Measurements from ENCODE around the gene COBL. TPM values are rescaled to one million over a fixed set of nuclear protein-coding genes. Genes with fewer than 3 reads are reported as not detected.

COBL gene
- total RNA-seq, 1 experiment from 2014 or later: 0.04 TPM

DNA sequence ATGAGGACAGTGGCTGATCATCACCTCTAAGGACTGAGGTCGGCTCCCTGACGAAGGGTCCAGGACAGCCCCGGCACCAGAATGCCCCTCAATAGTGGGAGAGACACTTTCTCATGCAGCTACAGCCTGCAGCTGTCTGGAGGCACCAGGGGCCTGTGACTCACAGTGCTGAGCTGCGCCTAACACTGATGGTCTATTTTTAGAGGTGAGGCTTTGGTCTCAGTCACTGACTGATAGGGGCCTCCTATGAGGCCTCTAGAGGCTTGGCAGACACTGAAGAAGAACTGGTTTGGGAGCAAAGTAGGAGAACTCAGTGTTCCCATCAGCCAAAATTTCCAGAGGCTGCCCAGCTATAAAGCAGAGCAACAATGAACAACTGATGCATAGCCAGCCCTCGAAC, 130.1 kb downstream of the COBL start:
- H3K9me3 ChIP-seq (replicated peaks): no peaks in the 10 kb centered on the region
- no peak overlapping the region for H3K27ac ChIP-seq
- H3K4me3 ChIP-seq: no peak overlapping the region
- no peaks in the 10 kb centered on the region for H3K4me1 ChIP-seq
- H3K36me3 ChIP-seq: no peaks in the 10 kb centered on the region
- peak; percentile 18 to 30 for DNase-seq
- H3K27me3 ChIP-seq: 0 out of 2 replicates have a peak, but pooled peaks cover 3% of the 10 kb centered on the region

DNA sequence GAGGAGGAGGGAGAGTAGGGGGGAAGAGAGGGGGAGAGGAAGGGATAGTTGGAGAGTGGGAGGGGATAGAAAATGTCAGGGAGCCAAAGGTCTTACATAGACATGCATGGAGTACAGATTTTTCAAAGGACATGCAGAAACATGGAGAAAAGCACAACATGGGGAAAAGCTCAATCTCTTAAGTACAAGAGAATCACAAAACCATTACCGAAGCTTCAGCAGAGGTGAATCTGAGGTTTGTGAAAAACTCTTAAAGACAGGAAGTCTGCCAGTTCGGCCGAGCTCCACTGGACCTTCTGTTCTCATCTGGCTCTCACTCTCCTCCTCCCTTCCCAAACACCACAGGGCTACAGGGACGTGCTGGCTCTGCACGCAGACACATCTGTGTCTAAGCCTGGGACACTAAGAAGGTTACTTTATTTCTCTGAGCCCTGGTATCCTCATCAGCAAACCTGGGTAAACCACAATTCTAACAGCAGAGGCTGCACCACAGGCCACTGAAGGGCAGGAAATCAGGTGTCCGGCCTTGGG, 133.9 kb downstream of the COBL start:
- H3K36me3 ChIP-seq: no peaks in the 10 kb centered on the region
- no peaks in the 10 kb centered on the region for H3K4me1 ChIP-seq
- peaks cover 7% of the 10 kb centered on the region; the same call in 1 of the 2 replicates for H3K27me3 ChIP-seq
- DNase-seq: no peak
- H3K27ac ChIP-seq: no peak overlapping the region
- H3K9me3 ChIP-seq (replicated peaks): no peaks in the 10 kb centered on the region
- no peak overlapping the region for H3K4me3 ChIP-seq

- Histone ChIP-seq H3K9me3 (replicated peaks) (no peaks in the 10 kb centered on the region), H3K27me3 (peaks cover 12% of the 10 kb centered on the region; the same call in 1 of the 2 replicates), H3K4me1 (no peaks in the 10 kb centered on the region), H3K36me3 (no peaks in the 10 kb centered on the region), H3K27ac (no peak overlapping the region), H3K4me3 (no peak overlapping the region)
- DNase-seq: no peak
Measured at GRCh38 chr7:51180092-51180491, 136.5 kb downstream of the COBL start.

- Histone ChIP-seq H3K4me1 (no peaks in the 10 kb centered on the region), H3K27me3 (peaks cover 16% of the 10 kb centered on the region), H3K27ac (no peak overlapping the region), H3K36me3 (no peaks in the 10 kb centered on the region), H3K9me3 (replicated peaks) (no peaks in the 10 kb centered on the region), H3K4me3 (no peak overlapping the region)
- no peak for DNase-seq
Measured at GRCh38 chr7:51175992-51176388, 140.6 kb downstream of the COBL start.

- H3K27ac ChIP-seq: no peak overlapping the region
- DNase-seq: no peak
- H3K4me3 ChIP-seq: no peak overlapping the region
- H3K36me3 ChIP-seq: no peaks in the 10 kb centered on the region
- peaks cover 16% of the 10 kb centered on the region for H3K27me3 ChIP-seq
- H3K9me3 ChIP-seq (replicated peaks): no peaks in the 10 kb centered on the region
- no peaks in the 10 kb centered on the region for H3K4me1 ChIP-seq
Measured at GRCh38 chr7:51175316-51175991, 141.2 kb downstream of the COBL start.

DNA sequence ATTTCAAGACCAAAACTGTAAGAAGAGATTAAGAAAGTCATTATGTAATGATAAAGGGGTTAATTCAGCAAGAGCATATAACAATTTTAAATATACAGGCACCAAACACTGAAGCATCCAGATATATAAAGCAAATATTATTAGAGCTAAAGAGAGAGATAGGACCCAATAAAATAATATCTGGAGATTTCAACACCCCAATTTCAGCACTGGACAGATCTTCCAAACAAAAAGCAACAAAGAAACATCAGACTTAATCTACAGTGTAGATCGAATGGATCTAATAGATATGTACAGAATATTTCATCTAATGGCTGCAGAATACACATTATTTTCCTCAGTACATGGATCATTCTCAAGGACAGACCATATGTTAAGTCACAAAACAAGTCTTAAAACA, 151.3 kb downstream of the COBL start:
- Histone ChIP-seq H3K27ac (no peak overlapping the region), H3K27me3 (0 out of 2 replicates have a peak, but pooled peaks cover 4% of the 10 kb centered on the region), H3K9me3 (replicated peaks) (no peaks in the 10 kb centered on the region), H3K36me3 (no peaks in the 10 kb centered on the region), H3K4me3 (no peak overlapping the region), H3K4me1 (no peaks in the 10 kb centered on the region)
- no peak for DNase-seq

- H3K4me3 ChIP-seq: no peak overlapping the region
- peak; percentile 68 to 88 for DNase-seq
- no peaks in the 10 kb centered on the region for H3K36me3 ChIP-seq
- H3K27me3 ChIP-seq: no peaks in the 10 kb centered on the region
- no peak overlapping the region for H3K27ac ChIP-seq
- no peaks in the 10 kb centered on the region for H3K4me1 ChIP-seq
- H3K9me3 ChIP-seq (replicated peaks): no peaks in the 10 kb centered on the region
Measured at GRCh38 chr7:51162724-51163329, 153.8 kb downstream of the COBL start.

DNA sequence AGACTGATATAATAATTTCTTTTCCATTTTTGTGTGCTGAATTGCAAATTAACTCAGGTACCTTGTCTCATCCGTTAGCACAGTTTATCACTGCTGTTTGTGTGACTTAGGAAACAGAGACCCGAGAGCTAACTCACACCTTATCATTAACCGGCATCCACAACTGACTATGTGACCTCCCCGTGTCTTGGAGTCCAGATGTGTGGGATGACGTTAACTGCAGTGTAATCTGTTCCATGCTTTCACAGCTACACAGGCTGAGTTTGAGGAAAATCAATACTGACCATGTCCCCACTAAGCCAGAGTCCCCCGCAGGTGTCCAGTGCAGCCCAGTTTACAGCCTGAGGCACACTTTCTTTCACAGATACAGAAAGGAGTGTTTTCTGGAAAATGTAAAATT, 154.7 kb downstream of the COBL start:
- Histone ChIP-seq H3K36me3 (no peaks in the 10 kb centered on the region), H3K9me3 (replicated peaks) (no peaks in the 10 kb centered on the region), H3K27ac (no peak overlapping the region), H3K4me1 (no peaks in the 10 kb centered on the region), H3K4me3 (no peak overlapping the region), H3K27me3 (no peaks in the 10 kb centered on the region)
- no peak for DNase-seq

GRCh38 chr7:51160990-51161615, 155.5 kb downstream of the COBL start:
- peak; percentile 46 to 75 for DNase-seq

DNA sequence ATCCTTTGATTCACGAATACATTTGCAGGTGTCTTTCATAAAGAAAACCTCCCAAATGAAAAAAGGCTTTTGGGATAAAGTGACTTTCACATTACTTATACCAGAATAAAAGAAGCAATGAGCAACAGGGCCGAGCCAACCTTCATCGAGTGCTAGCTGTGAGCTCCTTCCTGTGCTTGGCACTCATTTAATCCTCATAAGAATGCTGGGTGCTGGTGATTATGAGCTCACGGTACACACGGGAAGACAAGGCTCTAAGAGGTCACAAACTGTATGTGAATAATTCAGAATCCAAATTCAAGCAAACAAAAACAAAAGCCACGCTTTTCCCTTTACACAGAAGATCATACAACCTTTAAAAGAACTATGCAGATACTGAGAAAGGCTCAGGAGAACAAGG, 156.2 kb downstream of the COBL start:
- H3K36me3 ChIP-seq: no peaks in the 10 kb centered on the region
- H3K27me3 ChIP-seq: no peaks in the 10 kb centered on the region
- no peak overlapping the region for H3K4me3 ChIP-seq
- DNase-seq: no peak
- H3K27ac ChIP-seq: no peak overlapping the region
- H3K9me3 ChIP-seq (replicated peaks): no peaks in the 10 kb centered on the region
- H3K4me1 ChIP-seq: no peaks in the 10 kb centered on the region

More at GRCh38 chr7:51160990-51161615, 155.5 kb downstream of the COBL start:
- Histone ChIP-seq H3K27ac (no peak overlapping the region), H3K9me3 (replicated peaks) (no peaks in the 10 kb centered on the region), H3K36me3 (no peaks in the 10 kb centered on the region), H3K4me1 (no peaks in the 10 kb centered on the region), H3K27me3 (no peaks in the 10 kb centered on the region), H3K4me3 (no peak overlapping the region)

- no peaks in the 10 kb centered on the region for H3K36me3 ChIP-seq
- H3K27ac ChIP-seq: no peak overlapping the region
- DNase-seq: no peak
- no peak overlapping the region for H3K4me3 ChIP-seq
- H3K9me3 ChIP-seq (replicated peaks): no peaks in the 10 kb centered on the region
- H3K4me1 ChIP-seq: no peaks in the 10 kb centered on the region
- H3K27me3 ChIP-seq: peaks cover 8% of the 10 kb centered on the region; the same call in 1 of the 2 replicates
Measured at GRCh38 chr7:51158742-51159445, 157.7 kb downstream of the COBL start.

DNA sequence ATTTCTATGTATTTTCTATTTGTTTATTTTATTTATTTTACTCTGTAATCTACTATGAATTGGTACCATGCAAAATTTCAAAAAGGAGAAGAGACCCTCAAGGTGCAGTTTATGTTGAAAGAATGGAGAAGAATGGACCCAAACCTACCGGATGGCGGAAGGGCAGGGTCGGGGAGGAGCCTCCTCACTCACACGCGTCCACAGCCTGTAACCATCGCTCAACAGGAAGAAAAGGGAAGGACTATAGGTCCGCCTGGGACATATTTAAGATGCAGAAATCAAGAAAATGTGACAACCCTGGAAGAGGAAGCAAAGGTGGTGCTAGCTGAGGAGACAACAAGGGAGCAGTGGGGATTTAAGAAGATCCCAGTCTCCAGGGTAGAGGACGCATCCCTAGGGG, 158.4 kb downstream of the COBL start:
- H3K9me3 ChIP-seq (replicated peaks): no peaks in the 10 kb centered on the region
- no peak for DNase-seq
- no peak overlapping the region for H3K4me3 ChIP-seq
- H3K36me3 ChIP-seq: no peaks in the 10 kb centered on the region
- H3K27ac ChIP-seq: no peak overlapping the region
- H3K27me3 ChIP-seq: peaks cover 8% of the 10 kb centered on the region; the same call in 1 of the 2 replicates
- H3K4me1 ChIP-seq: no peaks in the 10 kb centered on the region

DNA sequence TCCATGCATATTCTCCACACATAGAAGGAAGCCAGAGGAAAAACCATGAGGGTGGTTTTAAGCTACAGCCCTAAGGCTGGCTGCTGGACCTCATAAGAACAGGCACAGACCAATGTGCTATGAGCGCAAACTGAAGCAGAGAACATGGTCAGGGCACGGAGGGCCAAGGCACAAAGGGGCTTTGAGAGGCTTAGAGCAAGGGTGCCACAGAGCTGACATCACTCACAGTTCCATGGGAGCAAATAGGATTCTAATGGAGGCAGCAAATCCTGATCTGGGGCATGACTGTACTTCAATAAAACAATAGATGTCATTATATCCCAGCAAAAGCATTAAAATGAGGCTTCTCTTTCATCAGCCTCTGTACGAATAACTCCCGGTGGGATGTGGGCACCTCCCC, 162.4 kb downstream of the COBL start:
- Histone ChIP-seq H3K36me3 (no peaks in the 10 kb centered on the region), H3K27ac (no peak overlapping the region), H3K9me3 (replicated peaks) (no peaks in the 10 kb centered on the region), H3K4me1 (no peaks in the 10 kb centered on the region), H3K27me3 (peaks cover 11% of the 10 kb centered on the region; the same call in 1 of the 2 replicates), H3K4me3 (no peak overlapping the region)
- DNase-seq: no peak

GRCh38 chr7:51152706-51153200, 163.9 kb downstream of the COBL start:
- H3K4me1 ChIP-seq: no peaks in the 10 kb centered on the region
- peaks cover 11% of the 10 kb centered on the region; the same call in 1 of the 2 replicates for H3K27me3 ChIP-seq
- DNase-seq: no peak
- H3K36me3 ChIP-seq: no peaks in the 10 kb centered on the region
- no peaks in the 10 kb centered on the region for H3K9me3 ChIP-seq (replicated peaks)
- no peak overlapping the region for H3K27ac ChIP-seq
- no peak overlapping the region for H3K4me3 ChIP-seq

Data from SJCRH30 (cell line).